H1 (cell line): ENCODE results near the gene SCN1B. TPM values are rescaled to one million over a fixed set of nuclear protein-coding genes. Genes with fewer than 3 reads are reported as not detected.

Experiments
- CTCF ChIA-PET: fragments of 300-600 bp; sonication (Branson Sonifier 250); formaldehyde crosslinking; loops from one replicate; lab custom pipeline; 2021; ENCODE audit not compliant: partially characterized antibody; lab: Charles Lee
- POLR2A ChIA-PET: fragments of 300-600 bp; sonication (Branson Sonifier 250); formaldehyde crosslinking; loops from one replicate; lab custom pipeline; 2021; ENCODE audit warnings: inconsistent platforms; ENCODE audit not compliant: partially characterized antibody; lab: Charles Lee
- DNase-seq, 2 experiments: peaks; one replicate each; pipeline versions ENCODE4 v3.0.0 to v3.0.0-alpha.2; 2010 to 2022; ENCODE audit warnings: low spot score in 2 of 2, low read depth in 1 of 2, mixed read lengths in 1 of 2
- FAIRE-seq: peaks from 2 replicates; lab custom pipeline; 2011; peaks lifted over from hg19 to GRCh38; lab: Jason Lieb, UNC
- H2AFZ ChIP-seq: 2 replicates; pipeline ENCODE4 v1.8.1; 2012; ENCODE audit warnings: low read length, inconsistent platforms
- H2AK5ac ChIP-seq: 2 replicates; pipeline ENCODE4 v1.6.1; 2013; ENCODE audit warnings: low read depth, low read length
- H2BK120ac ChIP-seq: replicated peaks from 2 replicates; pipeline ENCODE3; 2013; ENCODE audit warnings: low read depth, low read length, inconsistent platforms
- H2BK12ac ChIP-seq: 2 replicates; pipeline ENCODE4 v1.6.1; 2013; ENCODE audit warnings: low read depth, low read length
- H2BK15ac ChIP-seq: 2 replicates; pipeline ENCODE4 v1.6.1; 2013; ENCODE audit warnings: low read length
- H2BK20ac ChIP-seq: 2 replicates; pipeline ENCODE4 v1.6.1; 2013; ENCODE audit warnings: low read length
- H2BK5ac ChIP-seq: 2 replicates; pipeline ENCODE4 v1.6.1; 2013; ENCODE audit warnings: low read depth, low read length
- H3K14ac ChIP-seq: 2 replicates; pipeline ENCODE4 v1.6.1; 2013; ENCODE audit warnings: inconsistent platforms; ENCODE audit not compliant: insufficient read length
- H3K18ac ChIP-seq: 2 replicates; pipeline ENCODE4 v1.6.1; 2013; ENCODE audit warnings: low read length; ENCODE audit errors: extremely low read depth
- H3K23ac ChIP-seq: 2 replicates; pipeline ENCODE4 v1.6.1; 2013; ENCODE audit warnings: inconsistent platforms; ENCODE audit not compliant: insufficient read length
- H3K23me2 ChIP-seq: 2 replicates; pipeline ENCODE4 v1.6.1; 2013; ENCODE audit warnings: low read depth, low read length
- H3K27ac ChIP-seq: 2 replicates; pipeline ENCODE4 v1.6.1; 2011; ENCODE audit warnings: low read depth, low read length, inconsistent platforms
- H3K27me3 ChIP-seq, 4 experiments: replicated peaks in 1 of 4; 1 replicate in 1 of 4; 2 replicates in 3 of 4; pipeline versions ENCODE4 v1.6.1 to v1.8.1; 2011 to 2013; ENCODE audit warnings: low read length in 3 of 4, mild to moderate bottlenecking in 3 of 4, inconsistent platforms in 2 of 4, mixed read lengths in 2 of 4, moderate library complexity in 1 of 4; ENCODE audit not compliant: control insufficient read depth in 3 of 4, insufficient read depth in 3 of 4; ENCODE audit errors: extremely low read depth in 1 of 4
- H3K36me3 ChIP-seq, 4 experiments: 2 replicates each; pipeline versions ENCODE4 v1.6.1 to v1.8.1; 2011 to 2013; ENCODE audit warnings: mild to moderate bottlenecking in 4 of 4, low read length in 3 of 4, moderate library complexity in 2 of 4, control low read depth in 1 of 4, inconsistent platforms in 1 of 4; ENCODE audit not compliant: insufficient read depth in 4 of 4, control insufficient read depth in 2 of 4
- H3K4ac ChIP-seq: replicated peaks from 2 replicates; pipeline ENCODE3; 2013; ENCODE audit warnings: low read length, low read depth, mixed read lengths, inconsistent platforms; ENCODE audit not compliant: insufficient read length
- H3K4me1 ChIP-seq, 4 experiments: replicated peaks in 1 of 4; 1 replicate in 1 of 4; 2 replicates in 3 of 4; pipeline versions ENCODE4 v1.6.1 to v1.8.1; 2011 to 2013; ENCODE audit warnings: low read length in 3 of 4, inconsistent platforms in 2 of 4, mixed read lengths in 1 of 4; ENCODE audit not compliant: insufficient read depth in 4 of 4, control insufficient read depth in 3 of 4
- H3K4me2 ChIP-seq, 2 experiments: 2 replicates each; pipeline versions ENCODE4 v1.6.1 to v1.8.1; 2011 to 2013; ENCODE audit warnings: low read depth in 2 of 2, low read length in 2 of 2, control low read depth in 1 of 2, inconsistent platforms in 1 of 2, mild to moderate bottlenecking in 1 of 2; ENCODE audit not compliant: insufficient read depth in 1 of 2
- H3K4me3 ChIP-seq, 4 experiments: fragments of 200-600, 300-600 bp in 1 of 4; sonication (generic), shearing (Covaris generic), sonication (Bioruptor Twin) in 1 of 4; 2 replicates each; pipeline versions ENCODE4 v1.5.1 to v1.8.1; 2011 to 2016; ENCODE audit warnings: low read length in 4 of 4, low read depth in 3 of 4, control low read depth in 2 of 4, inconsistent platforms in 2 of 4, mild to moderate bottlenecking in 2 of 4, mixed read lengths in 1 of 4, moderate library complexity in 1 of 4; ENCODE audit not compliant: insufficient read depth in 2 of 4; ENCODE audit errors: extremely low read depth in 1 of 4
- H3K56ac ChIP-seq: replicated peaks from 2 replicates; pipeline ENCODE3; 2013; ENCODE audit warnings: low read depth, mild to moderate bottlenecking, mixed read lengths, low read length, inconsistent platforms; ENCODE audit not compliant: insufficient read length
- H3K79me1 ChIP-seq: 2 replicates; pipeline ENCODE4 v1.6.1; 2013; ENCODE audit warnings: low read depth, low read length, control low read depth
- H3K79me2 ChIP-seq, 2 experiments: 2 replicates each; pipeline versions ENCODE4 v1.6.1 to v1.8.1; 2012 to 2013; ENCODE audit warnings: low read length in 2 of 2, mild to moderate bottlenecking in 2 of 2, inconsistent platforms in 1 of 2; ENCODE audit not compliant: insufficient read depth in 2 of 2, control insufficient read depth in 1 of 2
- H3K9ac ChIP-seq, 4 experiments: replicated peaks in 1 of 4; 1 replicate in 1 of 4; 2 replicates in 3 of 4; pipeline versions ENCODE4 v1.6.1 to v1.8.1; 2011 to 2013; ENCODE audit warnings: low read depth in 3 of 4, low read length in 3 of 4, control low read depth in 2 of 4, mild to moderate bottlenecking in 2 of 4, moderate library complexity in 2 of 4, inconsistent platforms in 1 of 4; ENCODE audit errors: extremely low read depth in 1 of 4
- H3K9me3 ChIP-seq, 2 experiments: 2 replicates each; pipeline versions ENCODE4 v1.6.1 to v1.8.1; 2012 to 2013; ENCODE audit warnings: mild to moderate bottlenecking in 2 of 2, moderate library complexity in 2 of 2, control low read depth in 1 of 2, inconsistent platforms in 1 of 2, low read depth in 1 of 2, low read length in 1 of 2, mixed read lengths in 1 of 2; ENCODE audit not compliant: insufficient read depth in 2 of 2
- H4K20me1 ChIP-seq, 2 experiments: replicated peaks in 1 of 2; 2 replicates each; pipeline versions ENCODE3 to v1.8.1; 2011 to 2013; ENCODE audit warnings: inconsistent platforms in 2 of 2, low read length in 2 of 2, mild to moderate bottlenecking in 1 of 2; ENCODE audit not compliant: insufficient read depth in 2 of 2, control insufficient read depth in 1 of 2
- H4K5ac ChIP-seq: 2 replicates; pipeline ENCODE4 v1.6.1; 2013; ENCODE audit warnings: low read length, low read depth, mixed read lengths, inconsistent platforms; ENCODE audit not compliant: insufficient read length
- H4K8ac ChIP-seq: 2 replicates; pipeline ENCODE4 v1.8.0; 2013; ENCODE audit warnings: mild to moderate bottlenecking, moderate library complexity, low read length, inconsistent platforms; ENCODE audit not compliant: insufficient read depth; ENCODE audit errors: extremely low read depth
- H4K91ac ChIP-seq: replicated peaks from 2 replicates; pipeline ENCODE3; 2013; ENCODE audit warnings: low read length, mixed read lengths, inconsistent platforms; ENCODE audit not compliant: insufficient read length
- CBX8 ChIP-seq: fragments of 300-800, 300-1000 bp; sonication (generic); IDR thresholded peaks from 2 replicates; pipeline ENCODE4 v1.7.1; 2016; ENCODE audit warnings: low read depth, low read length, borderline replicate concordance
- CREB1 ChIP-seq: IDR thresholded peaks from 2 replicates; pipeline ENCODE4 v1.6.1; 2012; ENCODE audit warnings: inconsistent platforms
- KDM1A ChIP-seq: fragments of 200-600, 300-600 bp; sonication (generic); IDR thresholded peaks from 2 replicates; pipeline ENCODE4 v1.7.1; 2016; ENCODE audit warnings: mild to moderate bottlenecking, low read length, borderline replicate concordance
- SIN3A ChIP-seq, 2 experiments: IDR thresholded peaks in 1 of 2; conservative IDR thresholded peaks in 1 of 2; 2 replicates each; pipeline ENCODE4 v1.6.1; 2011 to 2012; ENCODE audit warnings: low read length in 2 of 2, improper control_type of control experiment in 1 of 2, low read depth in 1 of 2, mild to moderate bottlenecking in 1 of 2
- WGBS, 2 experiments: shearing (Covaris generic) in 1 of 2; methylation state at CpG; one replicate each; pipeline versions ENCODE4 v1.1.6 to v1.1.7; 2013 to 2015; ENCODE audit warnings: low lambda C conversion rate in 2 of 2, mixed read lengths in 2 of 2, inconsistent platforms in 1 of 2, low coverage in 1 of 2, missing lambda C conversion rate in 1 of 2; ENCODE audit not compliant: insufficient replicate concordance in 2 of 2, insufficient coverage in 1 of 2, insufficient read length in 1 of 2; ENCODE audit errors: extremely low coverage in 1 of 2, missing lambda C conversion rate in 1 of 2; 5-methylcytosine and 5-hydroxymethylcytosine counted together
- polyA plus RNA-seq, 7 experiments: library from polyadenylated mRNA; depleted of rRNA in 3 of 7; stranded (reverse) in 5 of 7; unstranded in 2 of 7; fragments of >200 nt in 5 of 7; fragments of 200-250 nt in 2 of 7; gene quantifications; 1 replicate in 5 of 7; 2 replicates in 1 of 7; 4 replicates in 1 of 7; pipeline versions ENCODE4 v1.2.1 to v1.2.3, GENCODE V29; 2011 to 2013; ENCODE audit warnings: missing spikeins in 2 of 7, mixed read lengths in 2 of 7
- total RNA-seq: library from RNA; stranded (reverse); fragmentation: NEBNext Ultra II Directional; extraction: Animal tissue kit (Norgen Biotek cat#: 25700); gene quantifications from 2 replicates; pipeline ENCODE4 v1.2.1, GENCODE V29; 2021

SCN1B gene
- total and polyA plus RNA-seq, 2 of the 8 experiments (the other 6 are each of a cell fraction or from before 2014, with no cell fraction given) = 3.1 to 3.5 TPM

DNA sequence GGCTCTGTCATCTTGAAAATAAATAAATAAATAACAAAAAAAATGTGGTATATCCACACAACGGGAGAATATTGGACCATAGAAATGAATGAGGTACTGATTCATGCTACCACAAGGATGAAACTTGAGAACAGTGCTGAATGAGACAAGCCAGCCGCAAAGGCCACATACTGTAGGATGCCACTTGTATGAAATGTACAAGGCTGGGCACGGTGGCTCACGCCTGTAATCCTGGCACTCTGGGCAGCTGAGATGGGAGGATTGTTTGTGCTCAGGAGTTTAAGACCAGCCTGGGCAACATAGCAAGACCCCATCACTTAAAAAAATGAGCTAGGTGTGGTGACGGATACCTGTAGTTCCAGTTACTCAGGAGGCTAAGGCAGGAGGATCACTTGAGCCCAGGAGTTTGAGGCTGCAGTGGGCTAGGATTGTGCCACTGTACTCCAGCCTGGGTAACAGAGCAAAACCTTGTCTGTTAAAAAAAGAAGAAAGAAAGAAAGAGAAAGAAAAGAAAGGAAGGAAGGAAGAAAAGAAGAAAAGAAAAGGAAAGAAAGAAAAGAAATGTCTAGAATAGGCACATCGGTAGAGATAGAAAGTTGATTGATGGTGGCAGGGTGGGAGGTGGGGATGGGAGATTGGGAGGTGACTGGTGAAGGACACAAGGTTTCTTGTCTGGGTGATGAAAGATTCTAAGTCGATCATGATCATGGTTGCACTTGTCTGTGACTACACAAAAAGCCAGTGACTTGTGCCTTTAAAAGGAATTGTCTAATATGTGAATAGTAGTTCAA lies 31.5 kb downstream of the SCN1B start:
- H3K14ac ChIP-seq = no peak overlapping the region
- no peak for DNase-seq
- no peak overlapping the region for H3K9ac ChIP-seq
- no peak overlapping the region for H2AFZ ChIP-seq
- no peak overlapping the region for H2BK12ac ChIP-seq
- H3K4me2 ChIP-seq = no peak overlapping the region
- H3K79me1 ChIP-seq = no peaks in the 10 kb centered on the region
- H3K56ac ChIP-seq = no peak overlapping the region
- no peak overlapping the region for H2BK120ac ChIP-seq
- no peak overlapping the region for H4K91ac ChIP-seq
- no peak overlapping the region for H4K8ac ChIP-seq
- H4K20me1 ChIP-seq = peaks cover 0 to 1% of the 10 kb centered on the region in 2 experiments
- no peaks in the 10 kb centered on the region for H3K23me2 ChIP-seq
- no peak overlapping the region for H3K23ac ChIP-seq
- no peak overlapping the region for H2AK5ac ChIP-seq
- TF ChIP-seq CBX8 = no peak
- TF ChIP-seq CREB1 = no peak
- TF ChIP-seq KDM1A = no peak
- no peak for TF ChIP-seq SIN3A (conservative IDR thresholded peaks at IDR 0.05 in 1 of 2, IDR thresholded peaks at IDR 0.05 in 1 of 2; ENCODE audit: low read depth in 1 of 2, low read length in 2 of 2)
- H3K36me3 ChIP-seq = no peaks in the 10 kb centered on the region
- no peak overlapping the region for H3K4me3 ChIP-seq
- ChIA-PET CTCF (interaction anchor here (0.6 to 13.0 kb wide), 5 partner anchors 13 to 407 kb away, joined by 3 to 56 read pairs (median 3); no protein-coding TSS in a partner anchor), POLR2A (interaction anchor here (1.0 to 2.1 kb wide), 3 partner anchors 10 to 74 kb away, joined by 3 to 9 read pairs (median 4); partner anchors contain the start of gene LGI4)
- H2BK20ac ChIP-seq = no peak overlapping the region
- 91 to 100% methylated on average over 1 to 7 of the region's 7 CpGs for WGBS, 2 experiments
- H3K4me1 ChIP-seq = no peaks in the 10 kb centered on the region
- H3K4ac ChIP-seq = no peak overlapping the region
- H3K18ac ChIP-seq = no peak overlapping the region
- no peak overlapping the region for H4K5ac ChIP-seq
- no peaks in the 10 kb centered on the region for H3K9me3 ChIP-seq
- H2BK15ac ChIP-seq = no peak overlapping the region; the same call in 1 of the 2 replicates
- H3K27ac ChIP-seq = no peak overlapping the region
- H3K79me2 ChIP-seq = no peaks in the 10 kb centered on the region
- FAIRE-seq = no peak
- no peak overlapping the region for H2BK5ac ChIP-seq
- H3K27me3 ChIP-seq = peaks cover 0 to 2% (median 0%) of the 10 kb centered on the region in 4 experiments; a peak in 1 of 7 replicates
